KMS-11 (cell line): ENCODE results near the gene PGAP6.

Experiments
- H2AFZ ChIP-seq: fragments of 200-600 bp; sonication (generic); 2 replicates; pipeline ENCODE4 v1.6.1; 2016; ENCODE audit warnings: antibody characterized with exemption, mixed run types, low read depth
- H3K27ac ChIP-seq: fragments of 200-600 bp; sonication (generic); 2 replicates; pipeline ENCODE4 v1.6.1; 2016; ENCODE audit warnings: mild to moderate bottlenecking, mixed run types
- H3K27me3 ChIP-seq: fragments of 200-600 bp; sonication (generic); 2 replicates; pipeline ENCODE4 v1.6.1; 2017; ENCODE audit warnings: mild to moderate bottlenecking, low read depth, mixed run types, moderate library complexity; ENCODE audit not compliant: insufficient read depth
- H3K36me3 ChIP-seq: fragments of 200-600 bp; sonication (generic); 2 replicates; pipeline ENCODE4 v1.6.1; 2017; ENCODE audit warnings: mild to moderate bottlenecking, mixed run types; ENCODE audit not compliant: insufficient read depth
- H3K4me1 ChIP-seq: fragments of 200-600 bp; sonication (generic); 2 replicates; pipeline ENCODE4 v1.6.1; 2016; ENCODE audit warnings: mild to moderate bottlenecking, low read depth, mixed run types; ENCODE audit not compliant: poor library complexity, severe bottlenecking
- H3K4me2 ChIP-seq: fragments of 200-600 bp; sonication (generic); 2 replicates; pipeline ENCODE4 v1.7.0; 2016; ENCODE audit warnings: mild to moderate bottlenecking, mixed run types
- H3K4me3 ChIP-seq: fragments of 200-600 bp; sonication (generic); IDR thresholded peaks from 2 replicates; pipeline ENCODE4 v1.6.1; 2017; ENCODE audit warnings: low read depth, low read length, mixed read lengths; ENCODE audit not compliant: insufficient read depth
- H3K79me2 ChIP-seq: fragments of 200-600 bp; sonication (generic); 2 replicates; pipeline ENCODE4 v1.6.1; 2016; ENCODE audit warnings: low read depth, mixed run types; ENCODE audit not compliant: insufficient read depth
- H3K9ac ChIP-seq: fragments of 200-600 bp; sonication (generic); 2 replicates; pipeline ENCODE4 v1.6.1; 2016; ENCODE audit warnings: mild to moderate bottlenecking, mixed run types
- H4K20me1 ChIP-seq: fragments of 200-600 bp; sonication (generic); 2 replicates; pipeline ENCODE4 v1.6.1; 2016; ENCODE audit warnings: mild to moderate bottlenecking, mixed run types; ENCODE audit not compliant: insufficient read depth
- CTCF ChIP-seq: fragments of 200-600 bp; sonication (generic); conservative IDR thresholded peaks from 2 replicates; pipeline ENCODE4 v1.6.1; 2017; ENCODE audit warnings: low read depth, mild to moderate bottlenecking, antibody characterized with exemption, low read length, moderate library complexity, mixed read lengths

PGAP6 gene

GRCh38 chr16:381789-382717 is at the start of gene PGAP6:
TSS of gene PGAP6 (minus strand) at chr16:381978. CDS start at chr16:381821, 157 bp downstream.
- H4K20me1 ChIP-seq: no peaks in the 10 kb centered on the region
- H3K4me3 ChIP-seq: no peak within 1 kb of the TSS
- H3K27me3 ChIP-seq: no peaks in the 10 kb centered on the region
- no peak for TF ChIP-seq CTCF
- H3K27ac ChIP-seq: no peak within 1 kb of the TSS
- H3K79me2 ChIP-seq: no peaks in the 10 kb centered on the region; the same call in 1 of the 2 replicates
- no peaks in the 10 kb centered on the region for H3K36me3 ChIP-seq
- H3K9ac ChIP-seq: peak within 1 kb of the TSS; percentile 56
- H3K4me1 ChIP-seq: peaks cover 30% of the 10 kb centered on the region
- H2AFZ ChIP-seq: peak within 1 kb of the TSS; percentile 78
- H3K4me2 ChIP-seq: peak within 1 kb of the TSS; percentile 93

GRCh38 chr16:430904-431303 is 49.1 kb upstream of the PGAP6 start:
- Histone ChIP-seq H3K27me3 (no peaks in the 10 kb centered on the region), H3K27ac (no peak overlapping the region), H3K4me1 (peaks cover 14% of the 10 kb centered on the region), H4K20me1 (no peaks in the 10 kb centered on the region), H3K4me2 (no peak overlapping the region), H3K36me3 (no peaks in the 10 kb centered on the region), H3K79me2 (peaks cover 15% of the 10 kb centered on the region; the same call in 1 of the 2 replicates), H2AFZ (no peak overlapping the region), H3K4me3 (no peak overlapping the region), H3K9ac (no peak overlapping the region)
- no peak for TF ChIP-seq CTCF

- no peak overlapping the region for H3K9ac ChIP-seq
- peak overlapping the region; percentile 79; the same call in 1 of the 2 replicates for H3K4me2 ChIP-seq
- no peak for TF ChIP-seq CTCF
- H2AFZ ChIP-seq: no peak overlapping the region
- H3K4me3 ChIP-seq: no peak overlapping the region
- peaks cover 5% of the 10 kb centered on the region; the same call in 1 of the 2 replicates for H3K27me3 ChIP-seq
- peaks cover 15% of the 10 kb centered on the region; the same call in 1 of the 2 replicates for H3K79me2 ChIP-seq
- no peaks in the 10 kb centered on the region for H4K20me1 ChIP-seq
- no peaks in the 10 kb centered on the region for H3K36me3 ChIP-seq
- H3K4me1 ChIP-seq: peaks cover 21% of the 10 kb centered on the region
- H3K27ac ChIP-seq: no peak overlapping the region
These were observed 45.5 kb upstream of the PGAP6 start for GRCh38 chr16:427250-427649.

GRCh38 chr16:426906-427249 is 45.1 kb upstream of the PGAP6 start:
- H3K4me1 ChIP-seq: peaks cover 21% of the 10 kb centered on the region
- H3K36me3 ChIP-seq: no peaks in the 10 kb centered on the region
- no peak overlapping the region for H3K27ac ChIP-seq
- TF ChIP-seq CTCF: no peak
- peaks cover 15% of the 10 kb centered on the region; the same call in 1 of the 2 replicates for H3K79me2 ChIP-seq
- H3K4me2 ChIP-seq: peak overlapping the region; percentile 79
- H4K20me1 ChIP-seq: no peaks in the 10 kb centered on the region
- H2AFZ ChIP-seq: no peak overlapping the region
- peaks cover 5% of the 10 kb centered on the region; the same call in 1 of the 2 replicates for H3K27me3 ChIP-seq
- no peak overlapping the region for H3K4me3 ChIP-seq
- no peak overlapping the region for H3K9ac ChIP-seq
